ENCODE results near the gene PPL.
A peak's percentile ranks its signal among the peaks of the same experiment; 100 is the strongest.
"Not testable (repeated sequence)": the region's sequence is repeated elsewhere in the genome, so short reads cannot be mapped to it uniquely, and the experiment has no call there.

Gene PPL

GRCh38 chr16:4957720-4958509, 21.0 kb upstream of the PPL start, which contains the start of gene SEC14L5:
TSS of gene SEC14L5 (plus strand) at chr16:4958330. CDS start at chr16:4959324, 994 bp downstream.
- Histone ChIP-seq H3K27ac (ENCODE audit: low read depth, low read length) (no peak within 1 kb of the TSS), H3K27me3 (ENCODE audit: insufficient read depth, low read length) (peaks cover 29% of the 10 kb centered on the region), H3K4me1 (ENCODE audit: control insufficient read depth, insufficient read depth, low read length, unreplicated experiment) (peaks cover 7% of the 10 kb centered on the region), H2AFZ (ENCODE audit: low read length, unreplicated experiment) (peak within 1 kb of the TSS; percentile 65), H3K79me2 (ENCODE audit: control insufficient read depth, insufficient read depth, low read length, unreplicated experiment) (no peaks in the 10 kb centered on the region), H3K36me3 (ENCODE audit: insufficient read depth, low read length) (no peaks in the 10 kb centered on the region), H3K4me3 (ENCODE audit: low read depth, low read length) (peak within 1 kb of the TSS; percentile 72)

- Histone ChIP-seq H3K36me3 (ENCODE audit: insufficient read depth, low read length) (no peaks in the 10 kb centered on the region), H3K27ac (ENCODE audit: low read depth, low read length) (no peak overlapping the region), H3K4me1 (ENCODE audit: control insufficient read depth, insufficient read depth, low read length, unreplicated experiment) (peaks cover 7% of the 10 kb centered on the region), H3K79me2 (ENCODE audit: control insufficient read depth, insufficient read depth, low read length, unreplicated experiment) (no peaks in the 10 kb centered on the region), H2AFZ (ENCODE audit: low read length, unreplicated experiment) (peak overlapping the region; percentile 65), H3K4me3 (ENCODE audit: low read depth, low read length) (peak overlapping the region; percentile 72), H3K27me3 (ENCODE audit: insufficient read depth, low read length) (peaks cover 29% of the 10 kb centered on the region)
These were observed 20.4 kb upstream of the PPL start for GRCh38 chr16:4957420-4957719.

GRCh38 chr16:4954714-4955113, 17.8 kb upstream of the PPL start:
- H3K36me3 ChIP-seq (ENCODE audit: insufficient read depth, low read length) = no peaks in the 10 kb centered on the region
- no peak overlapping the region for H3K4me3 ChIP-seq (ENCODE audit: low read depth, low read length)
- peaks cover 7% of the 10 kb centered on the region for H3K4me1 ChIP-seq (ENCODE audit: control insufficient read depth, insufficient read depth, low read length, unreplicated experiment)
- H3K27me3 ChIP-seq (ENCODE audit: insufficient read depth, low read length) = peaks cover 13% of the 10 kb centered on the region
- no peak overlapping the region for H3K27ac ChIP-seq (ENCODE audit: low read depth, low read length)
- H3K79me2 ChIP-seq (ENCODE audit: control insufficient read depth, insufficient read depth, low read length, unreplicated experiment) = no peaks in the 10 kb centered on the region
- no peak overlapping the region for H2AFZ ChIP-seq (ENCODE audit: low read length, unreplicated experiment)

GRCh38 chr16:4951583-4951982, 14.6 kb upstream of the PPL start:
- not testable (repeated sequence) for H2AFZ ChIP-seq (ENCODE audit: low read length, unreplicated experiment); H3K27me3 ChIP-seq (ENCODE audit: insufficient read depth, low read length); H3K4me1 ChIP-seq (ENCODE audit: control insufficient read depth, insufficient read depth, low read length, unreplicated experiment); H3K4me3 ChIP-seq (ENCODE audit: low read depth, low read length); H3K27ac ChIP-seq (ENCODE audit: low read depth, low read length); H3K79me2 ChIP-seq (ENCODE audit: control insufficient read depth, insufficient read depth, low read length, unreplicated experiment); H3K36me3 ChIP-seq (ENCODE audit: insufficient read depth, low read length)

GRCh38 chr16:4949986-4950385, 13.0 kb upstream of the PPL start:
- Histone ChIP-seq H3K4me3 (ENCODE audit: low read depth, low read length) (no peak overlapping the region), H3K79me2 (ENCODE audit: control insufficient read depth, insufficient read depth, low read length, unreplicated experiment) (no peaks in the 10 kb centered on the region), H3K4me1 (ENCODE audit: control insufficient read depth, insufficient read depth, low read length, unreplicated experiment) (peaks cover 13% of the 10 kb centered on the region), H2AFZ (ENCODE audit: low read length, unreplicated experiment) (no peak overlapping the region), H3K27ac (ENCODE audit: low read depth, low read length) (no peak overlapping the region), H3K36me3 (ENCODE audit: insufficient read depth, low read length) (no peaks in the 10 kb centered on the region), H3K27me3 (ENCODE audit: insufficient read depth, low read length) (no peaks in the 10 kb centered on the region)

- H2AFZ ChIP-seq (ENCODE audit: low read length, unreplicated experiment) = no peak overlapping the region
- no peak overlapping the region for H3K27ac ChIP-seq (ENCODE audit: low read depth, low read length)
- H3K4me3 ChIP-seq (ENCODE audit: low read depth, low read length) = no peak overlapping the region
These were observed 12.2 kb upstream of the PPL start for GRCh38 chr16:4948903-4949766.

GRCh38 chr16:4947722-4948503, 11.0 kb upstream of the PPL start:
- Histone ChIP-seq H2AFZ (ENCODE audit: low read length, unreplicated experiment) (no peak overlapping the region), H3K4me1 (ENCODE audit: control insufficient read depth, insufficient read depth, low read length, unreplicated experiment) (peaks cover 29% of the 10 kb centered on the region), H3K4me3 (ENCODE audit: low read depth, low read length) (no peak overlapping the region), H3K79me2 (ENCODE audit: control insufficient read depth, insufficient read depth, low read length, unreplicated experiment) (no peaks in the 10 kb centered on the region), H3K27ac (ENCODE audit: low read depth, low read length) (no peak overlapping the region), H3K27me3 (ENCODE audit: insufficient read depth, low read length) (no peaks in the 10 kb centered on the region), H3K36me3 (ENCODE audit: insufficient read depth, low read length) (no peaks in the 10 kb centered on the region)

More at GRCh38 chr16:4948903-4949766, 12.2 kb upstream of the PPL start:
- Histone ChIP-seq H3K79me2 (ENCODE audit: control insufficient read depth, insufficient read depth, low read length, unreplicated experiment) (no peaks in the 10 kb centered on the region), H3K27me3 (ENCODE audit: insufficient read depth, low read length) (no peaks in the 10 kb centered on the region), H3K36me3 (ENCODE audit: insufficient read depth, low read length) (no peaks in the 10 kb centered on the region), H3K4me1 (ENCODE audit: control insufficient read depth, insufficient read depth, low read length, unreplicated experiment) (peaks cover 19% of the 10 kb centered on the region)

GRCh38 chr16:4946917-4947316, 10.0 kb upstream of the PPL start:
- H3K79me2 ChIP-seq (ENCODE audit: control insufficient read depth, insufficient read depth, low read length, unreplicated experiment) = no peaks in the 10 kb centered on the region
- no peaks in the 10 kb centered on the region for H3K36me3 ChIP-seq (ENCODE audit: insufficient read depth, low read length)
- no peaks in the 10 kb centered on the region for H3K27me3 ChIP-seq (ENCODE audit: insufficient read depth, low read length)
- H2AFZ ChIP-seq (ENCODE audit: low read length, unreplicated experiment) = no peak overlapping the region
- H3K4me3 ChIP-seq (ENCODE audit: low read depth, low read length) = no peak overlapping the region
- peaks cover 38% of the 10 kb centered on the region for H3K4me1 ChIP-seq (ENCODE audit: control insufficient read depth, insufficient read depth, low read length, unreplicated experiment)
- no peak overlapping the region for H3K27ac ChIP-seq (ENCODE audit: low read depth, low read length)

GRCh38 chr16:4945560-4946502, 8.9 kb upstream of the PPL start:
- Histone ChIP-seq H3K27ac (ENCODE audit: low read depth, low read length) (peak overlapping the region; percentile 47), H2AFZ (ENCODE audit: low read length, unreplicated experiment) (no peak overlapping the region), H3K79me2 (ENCODE audit: control insufficient read depth, insufficient read depth, low read length, unreplicated experiment) (no peaks in the 10 kb centered on the region), H3K36me3 (ENCODE audit: insufficient read depth, low read length) (no peaks in the 10 kb centered on the region), H3K27me3 (ENCODE audit: insufficient read depth, low read length) (no peaks in the 10 kb centered on the region), H3K4me1 (ENCODE audit: control insufficient read depth, insufficient read depth, low read length, unreplicated experiment) (peaks cover 38% of the 10 kb centered on the region), H3K4me3 (ENCODE audit: low read depth, low read length) (0 out of 2 replicates have a peak overlapping the region, but pooled peaks have one; percentile 17)

Measured in ACC112 (cell line).